WTC11 (cell line): ENCODE measurements around the gene STX12. TPM values are rescaled to one million over a fixed set of nuclear protein-coding genes. Genes with fewer than 3 reads are reported as not detected.

Source experiments
- AFF4 ChIP-seq: sonication (generic); formaldehyde crosslinking; IDR thresholded peaks from 2 replicates; pipeline ENCODE4 v1.8.1; 2023; ENCODE audit warnings: mild to moderate bottlenecking, missing genetic modification reagents, borderline replicate concordance
- ARID4B ChIP-seq: sonication (generic); formaldehyde crosslinking; IDR thresholded peaks from 2 replicates; pipeline ENCODE4 v1.8.0; 2023; ENCODE audit warnings: missing genetic modification reagents, mild to moderate bottlenecking, borderline replicate concordance
- ATF1 ChIP-seq: sonication (generic); formaldehyde crosslinking; IDR thresholded peaks from 2 replicates; pipeline ENCODE4 v1.8.1; 2023; ENCODE audit warnings: mild to moderate bottlenecking, moderate library complexity, missing genetic modification reagents
- E2F1 ChIP-seq: sonication (generic); formaldehyde crosslinking; IDR thresholded peaks from 2 replicates; pipeline ENCODE4 v1.8.0; 2022; ENCODE audit warnings: mild to moderate bottlenecking, missing genetic modification reagents
- E2F4 ChIP-seq: sonication (generic); formaldehyde crosslinking; IDR thresholded peaks from 2 replicates; pipeline ENCODE4 v1.8.1; 2022; ENCODE audit warnings: low read depth, mild to moderate bottlenecking, moderate library complexity, missing genetic modification reagents, borderline replicate concordance
- FOXJ3 ChIP-seq: sonication (generic); formaldehyde crosslinking; IDR thresholded peaks from 2 replicates; pipeline ENCODE4 v1.9.0; 2021; ENCODE audit warnings: missing genetic modification reagents, mild to moderate bottlenecking, borderline replicate concordance
- HMGA2 ChIP-seq: fragments of 250-450 bp; sonication (Bioruptor Pico); IDR thresholded peaks from 2 replicates; pipeline ENCODE4 v1.4.0; 2021; ENCODE audit warnings: mild to moderate bottlenecking, moderate library complexity
- HMGXB4 ChIP-seq: sonication (generic); formaldehyde crosslinking; IDR thresholded peaks from 2 replicates; pipeline ENCODE4 v1.8.1; 2023; ENCODE audit warnings: mild to moderate bottlenecking, moderate library complexity, missing genetic modification reagents
- KAT7 ChIP-seq: sonication (generic); formaldehyde crosslinking; IDR thresholded peaks from 2 replicates; pipeline ENCODE4 v1.8.1; 2023; ENCODE audit warnings: missing genetic modification reagents, mild to moderate bottlenecking, borderline replicate concordance
- NR2C2 ChIP-seq: sonication (generic); formaldehyde crosslinking; IDR thresholded peaks from 2 replicates; pipeline ENCODE4 v1.8.0; 2022; ENCODE audit warnings: mild to moderate bottlenecking, missing genetic modification reagents
- NR3C1 ChIP-seq: sonication (generic); formaldehyde crosslinking; conservative IDR thresholded peaks from 2 replicates; pipeline ENCODE4 v1.8.1; 2023; ENCODE audit warnings: low read depth, mild to moderate bottlenecking, missing genetic modification reagents
- OVOL2 ChIP-seq: fragments of 250-450 bp; sonication (Bioruptor Pico); IDR thresholded peaks from 2 replicates; pipeline ENCODE4 v1.9.0; 2021; ENCODE audit warnings: mild to moderate bottlenecking, borderline replicate concordance
- RELA ChIP-seq: sonication (generic); formaldehyde crosslinking; IDR thresholded peaks from 2 replicates; pipeline ENCODE4 v1.8.1; 2022; ENCODE audit warnings: missing genetic modification reagents, mild to moderate bottlenecking, borderline replicate concordance
- STAT6 ChIP-seq: sonication (generic); formaldehyde crosslinking; conservative IDR thresholded peaks from 2 replicates; pipeline ENCODE4 v1.8.1; 2023; ENCODE audit warnings: mild to moderate bottlenecking, low read depth, missing genetic modification reagents, moderate library complexity
- TCF7 ChIP-seq: sonication (generic); formaldehyde crosslinking; IDR thresholded peaks from 2 replicates; pipeline ENCODE4 v1.8.0; 2022; ENCODE audit warnings: mild to moderate bottlenecking, low read depth, missing genetic modification reagents, moderate library complexity
- TEAD1 ChIP-seq: sonication (generic); formaldehyde crosslinking; IDR thresholded peaks from 2 replicates; pipeline ENCODE4 v1.8.0; 2022; ENCODE audit warnings: mild to moderate bottlenecking, missing genetic modification reagents
- USF2 ChIP-seq: sonication (generic); formaldehyde crosslinking; IDR thresholded peaks from 2 replicates; pipeline ENCODE4 v1.8.1; 2023; ENCODE audit warnings: mild to moderate bottlenecking, missing genetic modification reagents, moderate library complexity
- ZBTB21 ChIP-seq: sonication (generic); formaldehyde crosslinking; IDR thresholded peaks from 2 replicates; pipeline ENCODE4 v1.8.1; 2023; ENCODE audit warnings: mild to moderate bottlenecking, missing genetic modification reagents, borderline replicate concordance
- ZNF416 ChIP-seq: fragments of 250-450 bp; sonication (Bioruptor Pico); IDR thresholded peaks from 2 replicates; pipeline ENCODE4 v1.9.0; 2021; ENCODE audit warnings: mild to moderate bottlenecking, inconsistent platforms
- ZNF423 ChIP-seq: fragments of 250-450 bp; sonication (Bioruptor Pico); IDR thresholded peaks from 2 replicates; pipeline ENCODE4 v2.1.2; 2022; ENCODE audit warnings: mild to moderate bottlenecking, moderate library complexity
- ZNF671 ChIP-seq: fragments of 250-450 bp; sonication (Bioruptor Pico); IDR thresholded peaks from 2 replicates; pipeline ENCODE4 v1.8.0; 2021; ENCODE audit warnings: mild to moderate bottlenecking
- total RNA-seq: library from RNA; stranded (reverse); gene quantifications from 3 replicates; pipeline ENCODE4 v1.2.3, GENCODE V29; 2021

Gene STX12
- total RNA-seq, 1 experiment from 2014 or later: 10.3 TPM

GRCh38 chr1:27772932-27773825 is at the start of gene STX12 (continued):
- no peak for TF ChIP-seq AFF4 (CRISPR knock-in tag)
- TF ChIP-seq E2F1 (CRISPR knock-in tag): peak; percentile 32; the same call in 1 of the 2 replicates
- no peak for TF ChIP-seq STAT6
- TF ChIP-seq TEAD1 (CRISPR knock-in tag): 0 out of 2 replicates have a peak, but pooled peaks have one; percentile 25
- no peak for TF ChIP-seq HMGXB4 (CRISPR knock-in tag)
- no peak for TF ChIP-seq USF2 (CRISPR knock-in tag)
- no peak for TF ChIP-seq ZNF671 (CRISPR knock-in tag)
- TF ChIP-seq FOXJ3 (CRISPR knock-in tag): no peak
- TF ChIP-seq ARID4B (CRISPR knock-in tag): no peak
- no peak for TF ChIP-seq ATF1
- no peak for TF ChIP-seq OVOL2 (CRISPR knock-in tag)
- TF ChIP-seq NR3C1 (CRISPR knock-in tag): no peak
- no peak for TF ChIP-seq ZNF423 (CRISPR knock-in tag)
- no peak for TF ChIP-seq TCF7 (CRISPR knock-in tag)
- TF ChIP-seq NR2C2 (CRISPR knock-in tag): no peak
- TF ChIP-seq RELA: no peak
- no peak for TF ChIP-seq ZBTB21 (CRISPR knock-in tag)
- no peak for TF ChIP-seq ZNF416 (CRISPR knock-in tag)
- no peak for TF ChIP-seq E2F4 (CRISPR knock-in tag)
- TF ChIP-seq KAT7 (CRISPR knock-in tag): 0 out of 2 replicates have a peak, but pooled peaks have one; percentile 78
- no peak for TF ChIP-seq HMGA2 (CRISPR knock-in tag)
